D721Med (cell line): ENCODE measurements around the gene TCF7L1.

Source experiments
- DNase-seq: peaks from one replicate; pipeline ENCODE4 v3.0.0; 2011; ENCODE audit warnings: low spot score; ENCODE audit not compliant: insufficient read length
- FAIRE-seq: peaks from 2 replicates; lab custom pipeline; 2011; peaks lifted over from hg19 to GRCh38; lab: Jason Lieb, UNC
- TF ChIP-seq, protein P1 (sequence below): IDR thresholded peaks from 2 replicates; pipeline ENCODE4 v1.5.1; 2012; ENCODE audit warnings: mild to moderate bottlenecking, control low read depth; ENCODE audit not compliant: insufficient read depth; ENCODE audit errors: missing control alignments

TCF7L1 gene

DNA sequence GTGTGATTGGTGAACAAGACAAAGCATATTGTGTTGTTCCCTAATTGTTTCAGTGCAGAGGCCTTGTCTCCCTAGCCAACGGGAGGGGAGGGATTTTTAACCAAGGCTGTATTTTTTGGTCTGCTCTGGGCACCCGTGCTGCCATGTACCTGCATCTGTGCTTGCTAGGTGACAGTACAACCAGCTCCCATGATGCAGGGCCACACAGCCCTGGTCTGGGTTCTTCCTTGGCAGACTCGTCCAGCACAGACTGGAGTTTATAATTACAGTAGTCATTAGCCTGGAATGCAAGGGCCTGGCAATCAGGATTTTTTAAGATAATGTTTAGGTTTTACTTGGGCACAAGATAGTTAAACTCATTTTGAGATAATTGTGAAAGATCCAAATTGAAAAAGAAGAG, 36.4 kb downstream of the TCF7L1 start:
- no peak for DNase-seq
- no peak for FAIRE-seq
- TF ChIP-seq, protein P1, sequence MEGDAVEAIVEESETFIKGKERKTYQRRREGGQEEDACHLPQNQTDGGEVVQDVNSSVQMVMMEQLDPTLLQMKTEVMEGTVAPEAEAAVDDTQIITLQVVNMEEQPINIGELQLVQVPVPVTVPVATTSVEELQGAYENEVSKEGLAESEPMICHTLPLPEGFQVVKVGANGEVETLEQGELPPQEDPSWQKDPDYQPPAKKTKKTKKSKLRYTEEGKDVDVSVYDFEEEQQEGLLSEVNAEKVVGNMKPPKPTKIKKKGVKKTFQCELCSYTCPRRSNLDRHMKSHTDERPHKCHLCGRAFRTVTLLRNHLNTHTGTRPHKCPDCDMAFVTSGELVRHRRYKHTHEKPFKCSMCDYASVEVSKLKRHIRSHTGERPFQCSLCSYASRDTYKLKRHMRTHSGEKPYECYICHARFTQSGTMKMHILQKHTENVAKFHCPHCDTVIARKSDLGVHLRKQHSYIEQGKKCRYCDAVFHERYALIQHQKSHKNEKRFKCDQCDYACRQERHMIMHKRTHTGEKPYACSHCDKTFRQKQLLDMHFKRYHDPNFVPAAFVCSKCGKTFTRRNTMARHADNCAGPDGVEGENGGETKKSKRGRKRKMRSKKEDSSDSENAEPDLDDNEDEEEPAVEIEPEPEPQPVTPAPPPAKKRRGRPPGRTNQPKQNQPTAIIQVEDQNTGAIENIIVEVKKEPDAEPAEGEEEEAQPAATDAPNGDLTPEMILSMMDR, result no peak

DNA sequence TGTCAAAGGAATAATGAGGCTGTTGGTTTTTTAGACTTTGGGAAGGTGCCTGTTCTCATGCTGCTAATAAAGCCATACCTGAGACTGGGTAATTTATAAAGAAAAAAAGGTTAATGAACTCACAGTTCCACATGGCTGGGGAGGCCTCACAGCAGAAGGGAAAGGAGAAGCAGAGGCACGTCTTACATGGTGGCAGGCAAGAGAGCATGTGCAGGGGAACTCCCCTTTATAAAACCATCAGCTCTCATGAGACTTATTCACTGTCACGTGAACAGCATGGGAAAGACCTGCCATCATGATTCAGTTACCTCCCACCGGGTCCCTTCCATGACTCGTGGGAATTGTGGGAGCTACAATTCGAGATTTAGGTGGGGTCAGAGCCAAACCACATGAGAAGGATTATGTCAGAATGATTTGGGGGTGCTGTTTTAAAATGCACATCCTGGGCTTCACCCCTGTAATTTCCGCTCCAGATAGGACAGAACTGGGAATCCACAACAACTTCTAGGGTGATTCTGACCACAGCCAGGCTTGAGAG, 37.8 kb downstream of the TCF7L1 start:
- DNase-seq, result no peak
- TF ChIP-seq, protein P1, result no peak
- FAIRE-seq, result no peak

DNA sequence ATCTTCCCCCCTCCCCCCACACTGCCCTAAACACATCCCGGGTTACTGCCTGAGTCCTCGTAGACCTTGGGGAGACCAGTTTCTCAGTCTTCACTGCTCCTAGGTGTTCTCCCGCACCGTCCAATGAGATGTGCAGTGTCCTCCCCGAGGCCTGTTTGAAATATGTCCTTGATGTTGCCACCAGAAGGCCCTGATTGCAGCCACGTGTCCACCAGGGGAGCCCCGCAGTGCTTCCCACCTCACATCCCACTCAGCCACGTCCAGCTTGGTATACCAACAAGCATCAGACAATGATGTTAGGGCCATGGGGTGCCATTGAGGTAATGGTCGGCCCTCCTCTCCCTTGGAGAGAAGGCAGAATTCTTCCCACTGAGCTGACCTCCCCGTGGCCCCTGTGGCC, 38.7 kb downstream of the TCF7L1 start:
- DNase-seq (no peak), FAIRE-seq (no peak)
- TF ChIP-seq, protein P1, result no peak

DNA sequence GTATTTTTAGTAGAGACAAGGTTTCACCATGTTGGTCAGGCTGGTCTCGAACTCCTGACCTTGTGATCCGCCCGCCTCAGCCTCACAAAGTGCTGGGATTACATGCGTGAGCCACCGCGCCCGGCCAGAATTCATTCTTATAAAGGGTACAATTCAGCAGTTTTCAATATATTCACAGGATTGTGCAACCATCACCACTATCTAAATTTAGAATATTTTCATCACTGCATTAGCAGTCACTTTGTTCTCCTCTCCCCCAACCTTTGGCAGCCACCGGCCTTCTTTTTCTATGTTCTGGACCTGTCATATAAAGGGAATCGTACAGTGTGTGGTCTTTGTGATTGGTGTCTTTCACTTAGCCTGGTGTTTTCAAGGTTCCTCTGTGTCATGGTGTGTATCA, 40.7 kb downstream of the TCF7L1 start:
- TF ChIP-seq, protein P1, result no peak
- DNase-seq (no peak), FAIRE-seq (no peak)

DNA sequence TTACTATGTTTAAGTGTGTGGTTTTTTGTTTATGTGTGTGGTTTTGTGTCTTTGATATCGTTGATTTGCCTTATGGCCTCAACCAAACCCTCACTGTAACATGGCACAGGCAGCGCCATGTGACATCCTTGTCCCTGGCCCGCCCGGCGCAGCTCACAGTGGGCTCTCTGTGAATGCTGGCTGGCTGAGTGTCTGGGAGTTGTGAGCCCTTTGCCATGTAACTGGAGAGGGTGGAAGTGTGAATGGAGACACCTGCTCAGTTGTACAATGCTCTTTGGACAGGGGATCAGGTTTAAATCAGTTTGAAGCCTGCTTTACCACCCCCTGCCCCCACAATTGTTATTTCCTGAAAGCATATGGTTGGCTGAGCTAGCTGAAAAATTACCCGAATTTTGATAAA, 41.8 kb downstream of the TCF7L1 start:
- DNase-seq (no peak), FAIRE-seq (no peak)
- TF ChIP-seq, protein P1, result no peak

DNA sequence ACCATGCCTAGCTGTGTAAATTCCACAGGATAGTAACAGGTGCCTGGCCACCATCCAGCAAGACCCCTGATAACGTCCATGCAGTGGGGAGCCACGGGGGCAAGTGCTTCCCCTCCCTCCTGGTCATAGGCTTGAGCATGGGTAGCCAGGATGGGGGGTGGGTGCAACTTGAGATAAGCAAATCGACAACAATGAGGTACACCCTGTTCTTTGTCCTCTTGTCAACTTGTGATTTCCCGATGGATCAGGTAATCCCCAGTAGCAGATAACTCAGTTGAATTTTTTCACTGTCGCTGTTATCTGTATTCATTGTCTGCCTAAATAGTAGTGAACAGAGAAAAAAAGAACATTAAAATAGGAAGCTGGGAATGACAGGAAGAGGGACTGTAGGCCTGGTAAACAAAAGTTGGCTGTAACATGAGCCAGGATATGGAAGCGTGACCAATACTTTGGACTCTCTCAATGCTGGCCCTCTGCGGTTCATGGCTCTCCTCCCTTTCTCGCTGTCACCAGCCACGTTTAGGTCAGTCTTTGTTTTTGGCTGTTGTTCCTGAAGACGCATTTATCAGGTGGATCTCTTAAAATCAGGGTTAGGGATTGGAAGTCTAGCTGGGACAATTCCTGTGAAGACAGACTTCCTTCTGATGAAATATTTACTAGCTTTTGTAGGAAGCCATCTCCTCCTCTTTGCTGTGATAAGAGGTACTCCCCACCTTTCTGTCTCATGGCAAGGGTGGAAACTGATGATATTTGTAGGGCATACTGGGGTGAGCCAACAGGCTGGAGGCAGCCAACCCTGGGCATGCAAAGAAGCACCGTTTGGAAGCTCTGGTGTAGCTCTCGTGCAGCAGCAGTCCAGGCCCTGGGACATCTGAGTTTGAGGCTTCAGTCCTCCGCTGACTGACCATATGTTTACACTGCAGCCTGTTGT, 42.4 kb downstream of the TCF7L1 start:
- FAIRE-seq, result no peak
- TF ChIP-seq, protein P1, result no peak

More for the DNA sequence above, 42.4 kb downstream of the TCF7L1 start:
- DNase-seq, result no peak
